Raji (cell line): ENCODE measurements around the gene AIFM1.

ENCODE experiments used
- POLR2A ChIP-seq: IDR thresholded peaks from 2 replicates; pipeline ENCODE4 v1.6.1; 2011; ENCODE audit warnings: low read depth, low read length, control low read depth; ENCODE audit not compliant: insufficient read depth

Gene AIFM1

GRCh38 chrX:130165703-130166502, at the start of gene AIFM1:
TSS of gene AIFM1 (minus strand) at chrX:130165841. CDS start at chrX:130165656, 185 bp downstream.
- peak; percentile 88 for TF ChIP-seq POLR2A

- no peak for TF ChIP-seq POLR2A
Measured at GRCh38 chrX:130213376-130213775, 47.7 kb upstream of the AIFM1 start.

GRCh38 chrX:130212371-130212770, 46.7 kb upstream of the AIFM1 start:
- TF ChIP-seq POLR2A: no peak

GRCh38 chrX:130211415-130212186, 46.0 kb upstream of the AIFM1 start:
- no peak for TF ChIP-seq POLR2A

GRCh38 chrX:130204647-130205046, 39.0 kb upstream of the AIFM1 start:
- TF ChIP-seq POLR2A: no peak

GRCh38 chrX:130197464-130197863, 31.8 kb upstream of the AIFM1 start:
- no peak for TF ChIP-seq POLR2A

- no peak for TF ChIP-seq POLR2A
Measured at GRCh38 chrX:130196466-130196865, 30.8 kb upstream of the AIFM1 start.

GRCh38 chrX:130190801-130191200, 25.2 kb upstream of the AIFM1 start:
- no peak for TF ChIP-seq POLR2A

- TF ChIP-seq POLR2A: no peak
Measured at GRCh38 chrX:130186651-130187050, 21.0 kb upstream of the AIFM1 start.

GRCh38 chrX:130184857-130185256, 19.2 kb upstream of the AIFM1 start:
- no peak for TF ChIP-seq POLR2A

GRCh38 chrX:130184168-130184567, 18.5 kb upstream of the AIFM1 start:
- no peak for TF ChIP-seq POLR2A

GRCh38 chrX:130179579-130180215, 14.1 kb upstream of the AIFM1 start:
- no peak for TF ChIP-seq POLR2A

GRCh38 chrX:130179170-130179569, 13.5 kb upstream of the AIFM1 start:
- no peak for TF ChIP-seq POLR2A

GRCh38 chrX:130176942-130177341, 11.3 kb upstream of the AIFM1 start:
- TF ChIP-seq POLR2A: no peak

- 0 out of 2 replicates have a peak, but pooled peaks have one; percentile 21 for TF ChIP-seq POLR2A
Measured at GRCh38 chrX:130176354-130176776, 10.7 kb upstream of the AIFM1 start.

GRCh38 chrX:130174937-130175336, 9.3 kb upstream of the AIFM1 start:
- TF ChIP-seq POLR2A: no peak

GRCh38 chrX:130174045-130174704, 8.5 kb upstream of the AIFM1 start:
- TF ChIP-seq POLR2A: no peak
